ENCODE results near the gene IGSF22. TPM values are rescaled to one million over a fixed set of nuclear protein-coding genes. Genes with fewer than 3 reads are reported as not detected.

Gene IGSF22
- total and polyA plus RNA-seq, 2 of the 13 experiments (the other 11 are each of a cell fraction or from before 2014, with no cell fraction given): not detected

GRCh38 chr11:18710545-18710944 lies 15.4 kb downstream of the IGSF22 start:
- peaks cover 4 to 81% of the 10 kb centered on the region in 2 experiments for H3K27me3 ChIP-seq (ENCODE audit: control insufficient read depth in 1 of 2, insufficient read depth in 2 of 2, low read length in 2 of 2)
- in situ Hi-C loops (cut with HindIII; ENCODE audit: extremely low pct_ligation_motif_present, low pct_unique_long_range_greater_than_20kb) (no loop called here), intact Hi-C loops (cut with micrococcal nuclease; ENCODE audit: unreplicated experiment) (no loop called here)
- H3K9me3 ChIP-seq (ENCODE audit: low read length): no peaks in the 10 kb centered on the region
- 0% methylated on average over 3 of the region's 5 CpGs for WGBS (ENCODE audit: low lambda C conversion rate)
- TF ChIP-seq DPF2 (CRISPR knock-in tag; IDR thresholded peaks at IDR 0.05; ENCODE audit: borderline replicate concordance, low read depth) (no peak), RBAK (CRISPR knock-in tag; IDR thresholded peaks at IDR 0.05) (no peak), PREB (CRISPR knock-in tag; IDR thresholded peaks at IDR 0.05) (no peak)
- H3K4me2 ChIP-seq (ENCODE audit: low read depth, low read length): no peak overlapping the region
- no peak overlapping the region for H3K4me3 ChIP-seq (replicated peaks in 1 of 3; ENCODE audit: insufficient read depth in 1 of 3, low read depth in 2 of 3, low read length in 3 of 3)
- CTCF ChIA-PET (ENCODE audit: low intra/inter-chr PET ratio, low total read pairs): no interaction called here
- no peaks in the 10 kb centered on the region for H3K4me1 ChIP-seq (ENCODE audit: insufficient read depth, low read length)
- no TSS peak for BruUV-seq (replicated peaks)
- no peak overlapping the region for H3K9ac ChIP-seq (ENCODE audit: insufficient read depth, low read depth, low read length)
- H2AFZ ChIP-seq (ENCODE audit: low read length): no peak overlapping the region
- no peaks in the 10 kb centered on the region for H3K36me3 ChIP-seq (replicated peaks in 1 of 2; ENCODE audit: control insufficient read depth in 1 of 2, insufficient read depth in 2 of 2, low read length in 2 of 2)
- ATAC-seq (no peak), FAIRE-seq (no peak), DNase-seq (ENCODE audit: low spot score) (no peak)
- no peak overlapping the region for H3K27ac ChIP-seq (ENCODE audit: extremely low read length, insufficient read depth, low read length)
- no peaks in the 10 kb centered on the region for H3K79me2 ChIP-seq (ENCODE audit: insufficient read depth, low read length)
- POLR2A ChIA-PET: no interaction called here
- H4K20me1 ChIP-seq (ENCODE audit: insufficient read depth, low read length): no peaks in the 10 kb centered on the region

GRCh38 chr11:18709414-18709813 lies 16.6 kb downstream of the IGSF22 start:
- no peak for ATAC-seq
- H3K4me2 ChIP-seq (ENCODE audit: low read depth, low read length): no peak overlapping the region
- no peak for FAIRE-seq
- H3K4me1 ChIP-seq (ENCODE audit: insufficient read depth, low read length): no peaks in the 10 kb centered on the region
- BruUV-seq (replicated peaks): no TSS peak
- no peak overlapping the region for H2AFZ ChIP-seq (ENCODE audit: low read length)
- H3K27me3 ChIP-seq (ENCODE audit: control insufficient read depth in 1 of 2, insufficient read depth in 2 of 2, low read length in 2 of 2): peaks cover 1 to 81% of the 10 kb centered on the region in 2 experiments
- no peak overlapping the region for H3K4me3 ChIP-seq (replicated peaks in 1 of 3; ENCODE audit: insufficient read depth in 1 of 3, low read depth in 2 of 3, low read length in 3 of 3)
- intact Hi-C loops (cut with micrococcal nuclease; ENCODE audit: unreplicated experiment) (no loop called here), in situ Hi-C loops (cut with HindIII; ENCODE audit: extremely low pct_ligation_motif_present, low pct_unique_long_range_greater_than_20kb) (no loop called here)
- CTCF ChIA-PET (ENCODE audit: low intra/inter-chr PET ratio, low total read pairs): no interaction called here
- POLR2A ChIA-PET: no interaction called here
- no peaks in the 10 kb centered on the region for H3K79me2 ChIP-seq (ENCODE audit: insufficient read depth, low read length)
- no peak overlapping the region for H3K9ac ChIP-seq (ENCODE audit: insufficient read depth, low read depth, low read length)
- H3K27ac ChIP-seq (ENCODE audit: extremely low read length, insufficient read depth, low read length): no peak overlapping the region
- WGBS (ENCODE audit: low lambda C conversion rate): 30% methylated on average over 2 of the region's 4 CpGs
- DNase-seq (ENCODE audit: low spot score): no peak
- no peaks in the 10 kb centered on the region for H3K9me3 ChIP-seq (ENCODE audit: low read length)
- no peaks in the 10 kb centered on the region for H4K20me1 ChIP-seq (ENCODE audit: insufficient read depth, low read length)
- H3K36me3 ChIP-seq (replicated peaks in 1 of 2; ENCODE audit: control insufficient read depth in 1 of 2, insufficient read depth in 2 of 2, low read length in 2 of 2): no peaks in the 10 kb centered on the region
- no peak for TF ChIP-seq JDP2 (CRISPR knock-in tag; IDR thresholded peaks at IDR 0.05; ENCODE audit: borderline replicate concordance)
- TF ChIP-seq ATF4 (CRISPR knock-in tag; IDR thresholded peaks at IDR 0.05): no peak
- TF ChIP-seq ZNF121 (CRISPR knock-in tag; IDR thresholded peaks at IDR 0.05): no peak
- no peak for TF ChIP-seq CREB1 (IDR thresholded peaks at IDR 0.05)
- TF ChIP-seq CREB1 (CRISPR knock-in tag; IDR thresholded peaks at IDR 0.05): no peak
- no peak for TF ChIP-seq ZNF282 (IDR thresholded peaks at IDR 0.05; ENCODE audit: partially characterized antibody)
- no peak for TF ChIP-seq BCL6 (CRISPR knock-in tag; IDR thresholded peaks at IDR 0.05)
- TF ChIP-seq KDM6A (CRISPR knock-in tag; IDR thresholded peaks at IDR 0.05; ENCODE audit: low read depth): no peak
- no peak for TF ChIP-seq ZBTB2 (CRISPR knock-in tag; IDR thresholded peaks at IDR 0.05; ENCODE audit: low read depth)
- TF ChIP-seq SMARCE1 (IDR thresholded peaks at IDR 0.05; ENCODE audit: borderline replicate concordance): no peak
- no peak for TF ChIP-seq NFYB (CRISPR knock-in tag; IDR thresholded peaks at IDR 0.05)
- TF ChIP-seq ZBTB42 (CRISPR knock-in tag; IDR thresholded peaks at IDR 0.05): no peak
- TF ChIP-seq ZNF343 (CRISPR knock-in tag; IDR thresholded peaks at IDR 0.05): no peak
- TF ChIP-seq AGO1 (IDR thresholded peaks at IDR 0.05; ENCODE audit: low read depth, low read length, poor library complexity, severe bottlenecking): no peak
- no peak for TF ChIP-seq NR2C2 (CRISPR knock-in tag; IDR thresholded peaks at IDR 0.05; ENCODE audit: borderline replicate concordance)
- no peak for TF ChIP-seq ZNF850 (CRISPR knock-in tag; conservative IDR thresholded peaks at IDR 0.05)

Data from HepG2 (cell line).